Endothelial cell of umbilical vein (primary cell): ENCODE results near the gene DHRS7B.

Experiments
- POLR2A ChIP-seq: IDR thresholded peaks from 2 replicates; pipeline ENCODE4 v1.6.1; 2012; ENCODE audit warnings: low read depth, mild to moderate bottlenecking, control low read depth, low read length
- POLR2AphosphoS5 ChIP-seq: IDR thresholded peaks from 2 replicates; pipeline ENCODE4 v1.6.1; 2012; ENCODE audit warnings: low read depth, mild to moderate bottlenecking, control low read depth, low read length, moderate library complexity; ENCODE audit not compliant: insufficient read depth
- TF ChIP-seq, protein P1 (sequence below), 2 donors: IDR thresholded peaks; 1 replicate in 1 of 2; 2 replicates in 1 of 2; pipeline ENCODE4 v1.5.1; 2011; ENCODE audit warnings: low read length in 2 of 2, mild to moderate bottlenecking in 2 of 2, moderate library complexity in 2 of 2, control low read depth in 1 of 2, inconsistent platforms in 1 of 2, low read depth in 1 of 2; ENCODE audit not compliant: insufficient read depth in 1 of 2; ENCODE audit errors: extremely low read depth in 1 of 2

DNA sequence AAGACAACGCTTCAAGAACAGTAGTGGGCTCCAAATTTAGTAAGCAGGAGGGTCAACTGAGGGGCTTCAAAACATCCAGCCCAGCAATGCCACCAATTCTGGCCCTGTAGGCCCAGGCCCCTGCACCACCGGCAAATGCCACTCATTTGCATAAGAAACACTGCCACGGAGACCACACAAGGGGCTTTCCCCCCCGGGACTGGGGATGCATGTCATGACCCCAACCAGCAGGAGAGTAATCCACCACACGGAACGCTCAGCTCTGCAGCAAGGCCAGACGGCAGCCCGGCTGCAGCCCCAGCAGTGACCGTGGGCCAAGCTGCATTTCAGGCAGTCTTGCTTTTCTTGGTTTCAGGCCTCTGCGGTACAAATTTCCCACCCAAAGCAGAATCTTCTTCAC, 73.1 kb downstream of the DHRS7B start:
- no peak for TF ChIP-seq POLR2AphosphoS5
- TF ChIP-seq POLR2A, result no peak
- TF ChIP-seq, protein P1, sequence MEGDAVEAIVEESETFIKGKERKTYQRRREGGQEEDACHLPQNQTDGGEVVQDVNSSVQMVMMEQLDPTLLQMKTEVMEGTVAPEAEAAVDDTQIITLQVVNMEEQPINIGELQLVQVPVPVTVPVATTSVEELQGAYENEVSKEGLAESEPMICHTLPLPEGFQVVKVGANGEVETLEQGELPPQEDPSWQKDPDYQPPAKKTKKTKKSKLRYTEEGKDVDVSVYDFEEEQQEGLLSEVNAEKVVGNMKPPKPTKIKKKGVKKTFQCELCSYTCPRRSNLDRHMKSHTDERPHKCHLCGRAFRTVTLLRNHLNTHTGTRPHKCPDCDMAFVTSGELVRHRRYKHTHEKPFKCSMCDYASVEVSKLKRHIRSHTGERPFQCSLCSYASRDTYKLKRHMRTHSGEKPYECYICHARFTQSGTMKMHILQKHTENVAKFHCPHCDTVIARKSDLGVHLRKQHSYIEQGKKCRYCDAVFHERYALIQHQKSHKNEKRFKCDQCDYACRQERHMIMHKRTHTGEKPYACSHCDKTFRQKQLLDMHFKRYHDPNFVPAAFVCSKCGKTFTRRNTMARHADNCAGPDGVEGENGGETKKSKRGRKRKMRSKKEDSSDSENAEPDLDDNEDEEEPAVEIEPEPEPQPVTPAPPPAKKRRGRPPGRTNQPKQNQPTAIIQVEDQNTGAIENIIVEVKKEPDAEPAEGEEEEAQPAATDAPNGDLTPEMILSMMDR (IDR thresholded peaks at IDR 0.05; ENCODE audit: extremely low read depth in 1 of 2, insufficient read depth in 1 of 2, low read depth in 1 of 2, low read length in 2 of 2), result no peak
